ENCODE measurements around the gene TPRX1.
"Not testable (repeated sequence)": the region's sequence is repeated elsewhere in the genome, so short reads cannot be mapped to it uniquely, and the experiment has no call there.

DNA sequence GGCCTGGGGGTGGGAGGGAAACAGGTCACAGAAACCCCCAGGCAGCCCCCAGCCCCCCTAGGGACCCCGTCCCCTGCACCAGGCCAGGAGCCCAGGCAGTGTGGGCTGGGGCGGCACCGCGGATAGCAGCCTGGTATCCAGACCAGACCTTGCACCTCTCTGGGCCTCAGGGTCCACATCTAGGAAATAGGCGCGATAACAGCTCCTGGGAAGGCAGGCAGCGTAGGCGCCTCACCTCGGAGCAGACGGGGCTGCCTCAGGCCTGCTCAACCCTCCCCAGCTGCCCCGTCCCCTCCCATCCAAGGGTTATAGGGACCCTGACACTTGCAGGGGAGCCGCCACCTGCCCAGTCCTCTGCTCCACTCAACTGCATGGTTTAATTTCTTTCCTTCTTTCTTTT is 680 bp downstream of the TPRX1 start:
- TF ChIP-seq, protein P1, sequence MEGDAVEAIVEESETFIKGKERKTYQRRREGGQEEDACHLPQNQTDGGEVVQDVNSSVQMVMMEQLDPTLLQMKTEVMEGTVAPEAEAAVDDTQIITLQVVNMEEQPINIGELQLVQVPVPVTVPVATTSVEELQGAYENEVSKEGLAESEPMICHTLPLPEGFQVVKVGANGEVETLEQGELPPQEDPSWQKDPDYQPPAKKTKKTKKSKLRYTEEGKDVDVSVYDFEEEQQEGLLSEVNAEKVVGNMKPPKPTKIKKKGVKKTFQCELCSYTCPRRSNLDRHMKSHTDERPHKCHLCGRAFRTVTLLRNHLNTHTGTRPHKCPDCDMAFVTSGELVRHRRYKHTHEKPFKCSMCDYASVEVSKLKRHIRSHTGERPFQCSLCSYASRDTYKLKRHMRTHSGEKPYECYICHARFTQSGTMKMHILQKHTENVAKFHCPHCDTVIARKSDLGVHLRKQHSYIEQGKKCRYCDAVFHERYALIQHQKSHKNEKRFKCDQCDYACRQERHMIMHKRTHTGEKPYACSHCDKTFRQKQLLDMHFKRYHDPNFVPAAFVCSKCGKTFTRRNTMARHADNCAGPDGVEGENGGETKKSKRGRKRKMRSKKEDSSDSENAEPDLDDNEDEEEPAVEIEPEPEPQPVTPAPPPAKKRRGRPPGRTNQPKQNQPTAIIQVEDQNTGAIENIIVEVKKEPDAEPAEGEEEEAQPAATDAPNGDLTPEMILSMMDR (IDR thresholded peaks at IDR 0.05): not testable (repeated sequence)
- TF ChIP-seq POLR2A (IDR thresholded peaks at IDR 0.05): not testable (repeated sequence)

Data from uterus (tissue), 2 donors.